ENCODE measurements around the gene HIRIP3. TPM values are rescaled to one million over a fixed set of nuclear protein-coding genes. Genes with fewer than 3 reads are reported as not detected.
A peak's percentile ranks its signal among the peaks of the same experiment; 100 is the strongest.

HIRIP3 gene
- total and polyA plus RNA-seq, 2 of the 13 experiments (the other 11 are each of a cell fraction or from before 2014, with no cell fraction given) = 12.6 to 17.2 TPM

DNA sequence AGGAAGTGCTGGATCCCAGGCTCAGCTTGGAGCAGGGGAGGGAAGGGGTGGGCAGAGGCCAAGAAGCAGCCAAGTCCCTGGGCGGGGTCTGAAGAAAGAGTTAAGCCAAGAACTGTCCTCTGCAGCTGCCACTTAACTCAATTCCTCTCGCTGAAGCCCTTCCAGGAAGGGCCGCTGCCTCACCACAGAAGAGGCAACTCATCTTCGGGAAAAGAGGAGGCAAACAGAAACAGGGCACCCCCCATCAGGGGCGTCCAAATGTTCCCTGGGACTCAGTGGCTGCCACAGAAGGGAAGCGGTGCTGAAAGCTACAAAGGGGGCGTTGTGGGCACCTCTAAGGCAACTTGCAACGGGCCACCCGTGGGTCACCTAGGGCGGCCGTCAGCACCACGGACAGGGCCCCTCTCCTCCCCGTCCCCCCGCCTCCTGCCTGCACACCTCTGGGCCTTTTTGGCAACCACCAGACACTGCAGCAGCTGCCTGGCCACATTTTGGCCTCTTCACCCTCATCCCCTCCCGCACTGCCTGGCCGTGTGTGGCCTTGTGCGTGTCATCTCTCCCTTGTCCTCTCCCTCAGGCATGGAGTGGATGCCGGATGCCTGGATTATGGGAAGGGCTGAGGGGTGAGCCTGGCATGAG lies 33.1 kb upstream of the HIRIP3 start (continued):
- TF ChIP-seq ARNTL (CRISPR knock-in tag; IDR thresholded peaks at IDR 0.05) = no peak
- no peak for TF ChIP-seq EP300 (IDR thresholded peaks at IDR 0.05; ENCODE audit: low read depth in 2 of 2, low read length in 2 of 2)
- TF ChIP-seq EP300 (CRISPR knock-in tag; IDR thresholded peaks at IDR 0.05; ENCODE audit: borderline replicate concordance) = no peak
- no peak for TF ChIP-seq NFE2 (CRISPR knock-in tag; IDR thresholded peaks at IDR 0.05)
- no peak for TF ChIP-seq ZNF432 (CRISPR knock-in tag; IDR thresholded peaks at IDR 0.05; ENCODE audit: borderline replicate concordance)
- TF ChIP-seq, protein P1, sequence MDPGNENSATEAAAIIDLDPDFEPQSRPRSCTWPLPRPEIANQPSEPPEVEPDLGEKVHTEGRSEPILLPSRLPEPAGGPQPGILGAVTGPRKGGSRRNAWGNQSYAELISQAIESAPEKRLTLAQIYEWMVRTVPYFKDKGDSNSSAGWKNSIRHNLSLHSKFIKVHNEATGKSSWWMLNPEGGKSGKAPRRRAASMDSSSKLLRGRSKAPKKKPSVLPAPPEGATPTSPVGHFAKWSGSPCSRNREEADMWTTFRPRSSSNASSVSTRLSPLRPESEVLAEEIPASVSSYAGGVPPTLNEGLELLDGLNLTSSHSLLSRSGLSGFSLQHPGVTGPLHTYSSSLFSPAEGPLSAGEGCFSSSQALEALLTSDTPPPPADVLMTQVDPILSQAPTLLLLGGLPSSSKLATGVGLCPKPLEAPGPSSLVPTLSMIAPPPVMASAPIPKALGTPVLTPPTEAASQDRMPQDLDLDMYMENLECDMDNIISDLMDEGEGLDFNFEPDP (CRISPR knock-in tag; conservative IDR thresholded peaks at IDR 0.05) = 0 out of 2 replicates have a peak, but pooled peaks have one; percentile 94
- TF ChIP-seq, protein P2, sequence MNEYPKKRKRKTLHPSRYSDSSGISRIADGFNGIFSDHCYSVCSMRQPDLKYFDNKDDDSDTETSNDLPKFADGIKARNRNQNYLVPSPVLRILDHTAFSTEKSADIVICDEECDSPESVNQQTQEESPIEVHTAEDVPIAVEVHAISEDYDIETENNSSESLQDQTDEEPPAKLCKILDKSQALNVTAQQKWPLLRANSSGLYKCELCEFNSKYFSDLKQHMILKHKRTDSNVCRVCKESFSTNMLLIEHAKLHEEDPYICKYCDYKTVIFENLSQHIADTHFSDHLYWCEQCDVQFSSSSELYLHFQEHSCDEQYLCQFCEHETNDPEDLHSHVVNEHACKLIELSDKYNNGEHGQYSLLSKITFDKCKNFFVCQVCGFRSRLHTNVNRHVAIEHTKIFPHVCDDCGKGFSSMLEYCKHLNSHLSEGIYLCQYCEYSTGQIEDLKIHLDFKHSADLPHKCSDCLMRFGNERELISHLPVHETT (CRISPR knock-in tag; conservative IDR thresholded peaks at IDR 0.05) = no peak
- TF ChIP-seq, protein P3, sequence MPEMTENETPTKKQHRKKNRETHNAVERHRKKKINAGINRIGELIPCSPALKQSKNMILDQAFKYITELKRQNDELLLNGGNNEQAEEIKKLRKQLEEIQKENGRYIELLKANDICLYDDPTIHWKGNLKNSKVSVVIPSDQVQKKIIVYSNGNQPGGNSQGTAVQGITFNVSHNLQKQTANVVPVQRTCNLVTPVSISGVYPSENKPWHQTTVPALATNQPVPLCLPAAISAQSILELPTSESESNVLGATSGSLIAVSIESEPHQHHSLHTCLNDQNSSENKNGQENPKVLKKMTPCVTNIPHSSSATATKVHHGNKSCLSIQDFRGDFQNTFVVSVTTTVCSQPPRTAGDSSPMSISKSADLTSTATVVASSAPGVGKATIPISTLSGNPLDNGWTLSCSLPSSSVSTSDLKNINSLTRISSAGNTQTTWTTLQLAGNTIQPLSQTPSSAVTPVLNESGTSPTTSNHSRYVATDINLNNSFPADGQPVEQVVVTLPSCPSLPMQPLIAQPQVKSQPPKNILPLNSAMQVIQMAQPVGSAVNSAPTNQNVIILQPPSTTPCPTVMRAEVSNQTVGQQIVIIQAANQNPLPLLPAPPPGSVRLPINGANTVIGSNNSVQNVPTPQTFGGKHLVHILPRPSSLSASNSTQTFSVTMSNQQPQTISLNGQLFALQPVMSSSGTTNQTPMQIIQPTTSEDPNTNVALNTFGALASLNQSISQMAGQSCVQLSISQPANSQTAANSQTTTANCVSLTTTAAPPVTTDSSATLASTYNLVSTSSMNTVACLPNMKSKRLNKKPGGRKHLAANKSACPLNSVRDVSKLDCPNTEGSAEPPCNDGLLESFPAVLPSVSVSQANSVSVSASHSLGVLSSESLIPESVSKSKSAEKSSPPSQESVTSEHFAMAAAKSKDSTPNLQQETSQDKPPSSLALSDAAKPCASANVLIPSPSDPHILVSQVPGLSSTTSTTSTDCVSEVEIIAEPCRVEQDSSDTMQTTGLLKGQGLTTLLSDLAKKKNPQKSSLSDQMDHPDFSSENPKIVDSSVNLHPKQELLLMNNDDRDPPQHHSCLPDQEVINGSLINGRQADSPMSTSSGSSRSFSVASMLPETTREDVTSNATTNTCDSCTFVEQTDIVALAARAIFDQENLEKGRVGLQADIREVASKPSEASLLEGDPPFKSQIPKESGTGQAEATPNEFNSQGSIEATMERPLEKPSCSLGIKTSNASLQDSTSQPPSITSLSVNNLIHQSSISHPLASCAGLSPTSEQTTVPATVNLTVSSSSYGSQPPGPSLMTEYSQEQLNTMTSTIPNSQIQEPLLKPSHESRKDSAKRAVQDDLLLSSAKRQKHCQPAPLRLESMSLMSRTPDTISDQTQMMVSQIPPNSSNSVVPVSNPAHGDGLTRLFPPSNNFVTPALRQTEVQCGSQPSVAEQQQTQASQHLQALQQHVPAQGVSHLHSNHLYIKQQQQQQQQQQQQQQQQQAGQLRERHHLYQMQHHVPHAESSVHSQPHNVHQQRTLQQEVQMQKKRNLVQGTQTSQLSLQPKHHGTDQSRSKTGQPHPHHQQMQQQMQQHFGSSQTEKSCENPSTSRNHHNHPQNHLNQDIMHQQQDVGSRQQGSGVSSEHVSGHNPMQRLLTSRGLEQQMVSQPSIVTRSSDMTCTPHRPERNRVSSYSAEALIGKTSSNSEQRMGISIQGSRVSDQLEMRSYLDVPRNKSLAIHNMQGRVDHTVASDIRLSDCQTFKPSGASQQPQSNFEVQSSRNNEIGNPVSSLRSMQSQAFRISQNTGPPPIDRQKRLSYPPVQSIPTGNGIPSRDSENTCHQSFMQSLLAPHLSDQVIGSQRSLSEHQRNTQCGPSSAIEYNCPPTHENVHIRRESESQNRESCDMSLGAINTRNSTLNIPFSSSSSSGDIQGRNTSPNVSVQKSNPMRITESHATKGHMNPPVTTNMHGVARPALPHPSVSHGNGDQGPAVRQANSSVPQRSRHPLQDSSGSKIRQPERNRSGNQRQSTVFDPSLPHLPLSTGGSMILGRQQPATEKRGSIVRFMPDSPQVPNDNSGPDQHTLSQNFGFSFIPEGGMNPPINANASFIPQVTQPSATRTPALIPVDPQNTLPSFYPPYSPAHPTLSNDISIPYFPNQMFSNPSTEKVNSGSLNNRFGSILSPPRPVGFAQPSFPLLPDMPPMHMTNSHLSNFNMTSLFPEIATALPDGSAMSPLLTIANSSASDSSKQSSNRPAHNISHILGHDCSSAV (CRISPR knock-in tag; IDR thresholded peaks at IDR 0.05; ENCODE audit: borderline replicate concordance) = no peak
- TF ChIP-seq, protein P4, sequence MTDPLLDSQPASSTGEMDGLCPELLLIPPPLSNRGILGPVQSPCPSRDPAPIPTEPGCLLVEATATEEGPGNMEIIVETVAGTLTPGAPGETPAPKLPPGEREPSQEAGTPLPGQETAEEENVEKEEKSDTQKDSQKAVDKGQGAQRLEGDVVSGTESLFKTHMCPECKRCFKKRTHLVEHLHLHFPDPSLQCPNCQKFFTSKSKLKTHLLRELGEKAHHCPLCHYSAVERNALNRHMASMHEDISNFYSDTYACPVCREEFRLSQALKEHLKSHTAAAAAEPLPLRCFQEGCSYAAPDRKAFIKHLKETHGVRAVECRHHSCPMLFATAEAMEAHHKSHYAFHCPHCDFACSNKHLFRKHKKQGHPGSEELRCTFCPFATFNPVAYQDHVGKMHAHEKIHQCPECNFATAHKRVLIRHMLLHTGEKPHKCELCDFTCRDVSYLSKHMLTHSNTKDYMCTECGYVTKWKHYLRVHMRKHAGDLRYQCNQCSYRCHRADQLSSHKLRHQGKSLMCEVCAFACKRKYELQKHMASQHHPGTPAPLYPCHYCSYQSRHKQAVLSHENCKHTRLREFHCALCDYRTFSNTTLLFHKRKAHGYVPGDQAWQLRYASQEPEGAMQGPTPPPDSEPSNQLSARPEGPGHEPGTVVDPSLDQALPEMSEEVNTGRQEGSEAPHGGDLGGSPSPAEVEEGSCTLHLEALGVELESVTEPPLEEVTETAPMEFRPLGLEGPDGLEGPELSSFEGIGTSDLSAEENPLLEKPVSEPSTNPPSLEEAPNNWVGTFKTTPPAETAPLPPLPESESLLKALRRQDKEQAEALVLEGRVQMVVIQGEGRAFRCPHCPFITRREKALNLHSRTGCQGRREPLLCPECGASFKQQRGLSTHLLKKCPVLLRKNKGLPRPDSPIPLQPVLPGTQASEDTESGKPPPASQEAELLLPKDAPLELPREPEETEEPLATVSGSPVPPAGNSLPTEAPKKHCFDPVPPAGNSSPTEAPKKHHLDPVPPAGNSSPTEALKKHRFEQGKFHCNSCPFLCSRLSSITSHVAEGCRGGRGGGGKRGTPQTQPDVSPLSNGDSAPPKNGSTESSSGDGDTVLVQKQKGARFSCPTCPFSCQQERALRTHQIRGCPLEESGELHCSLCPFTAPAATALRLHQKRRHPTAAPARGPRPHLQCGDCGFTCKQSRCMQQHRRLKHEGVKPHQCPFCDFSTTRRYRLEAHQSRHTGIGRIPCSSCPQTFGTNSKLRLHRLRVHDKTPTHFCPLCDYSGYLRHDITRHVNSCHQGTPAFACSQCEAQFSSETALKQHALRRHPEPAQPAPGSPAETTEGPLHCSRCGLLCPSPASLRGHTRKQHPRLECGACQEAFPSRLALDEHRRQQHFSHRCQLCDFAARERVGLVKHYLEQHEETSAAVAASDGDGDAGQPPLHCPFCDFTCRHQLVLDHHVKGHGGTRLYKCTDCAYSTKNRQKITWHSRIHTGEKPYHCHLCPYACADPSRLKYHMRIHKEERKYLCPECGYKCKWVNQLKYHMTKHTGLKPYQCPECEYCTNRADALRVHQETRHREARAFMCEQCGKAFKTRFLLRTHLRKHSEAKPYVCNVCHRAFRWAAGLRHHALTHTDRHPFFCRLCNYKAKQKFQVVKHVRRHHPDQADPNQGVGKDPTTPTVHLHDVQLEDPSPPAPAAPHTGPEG (CRISPR knock-in tag; IDR thresholded peaks at IDR 0.05) = no peak
- no peak for TF ChIP-seq SOX6 (IDR thresholded peaks at IDR 0.05)
- no peak for TF ChIP-seq SOX6 (CRISPR knock-in tag; IDR thresholded peaks at IDR 0.05)

Data from HepG2 (cell line).